GM12878 (cell line): ENCODE data around the gene HSPA12A. TPM values are rescaled to one million over a fixed set of nuclear protein-coding genes. Genes with fewer than 3 reads are reported as not detected.

Experiments used
- ATAC-seq: fragments of 200-7000 bp; cut with Tn5 transposase; 3 replicates; pipeline ENCODE4 v1.9.1; 2020; ENCODE audit warnings: mild to moderate bottlenecking, moderate library complexity
- BruUV-seq: library from RNA; stranded (reverse); fragments of 400-500 nt; replicated peaks from 2 replicates; lab custom pipeline; 2021; lab: Mats Ljungman, UMichigan
- CTCF ChIA-PET: fragments of 300-600 bp; sonication (Branson Sonifier 250); formaldehyde crosslinking; extraction: SDS; loops from one replicate; lab custom pipeline; 2021; ENCODE audit warnings: inconsistent platforms; lab: Yijun Ruan, JAX
- POLR2A ChIA-PET: fragments of 350-600 bp; formaldehyde crosslinking; extraction: SDS; loops from one replicate; lab custom pipeline; 2021; ENCODE audit warnings: inconsistent platforms; lab: Charles Lee
- RAD21 ChIA-PET: fragments of 300-600 bp; sonication (Branson Sonifier 250); formaldehyde crosslinking; loops from one replicate; lab custom pipeline; 2023; ENCODE audit warnings: antibody characterized with exemption; ENCODE audit not compliant: unreplicated experiment; lab: Charles Lee
- SMC1A ChIA-PET: fragments of 300-600 bp; sonication (Branson Sonifier 250); formaldehyde crosslinking; loops from one replicate; lab custom pipeline; 2023; ENCODE audit not compliant: unreplicated experiment, uncharacterized antibody; lab: Charles Lee
- DNase-seq: peaks from one replicate; pipeline ENCODE4 v3.0.0-alpha.2; 2011; ENCODE audit warnings: low read depth, low spot score
- FAIRE-seq: peaks from 3 replicates; lab custom pipeline; 2011; peaks lifted over from hg19 to GRCh38; lab: Jason Lieb, UNC
- H2AFZ ChIP-seq: 2 replicates; pipeline ENCODE4 v1.6.0; 2011; ENCODE audit warnings: low read depth, low read length, control low read depth; ENCODE audit not compliant: control insufficient read depth
- H3K27ac ChIP-seq: 2 replicates; pipeline ENCODE4 v1.5.1; 2011; ENCODE audit warnings: control low read depth; ENCODE audit not compliant: control insufficient read depth, insufficient read depth
- H3K27me3 ChIP-seq, 2 experiments: replicated peaks in 1 of 2; 2 replicates each; pipeline versions ENCODE4 v1.6.0 to v1.6.1; 2011; ENCODE audit warnings: low read length in 1 of 2; ENCODE audit not compliant: control insufficient read depth in 2 of 2, insufficient read depth in 2 of 2
- H3K36me3 ChIP-seq, 2 experiments: 2 replicates each; pipeline ENCODE4 v1.5.1; 2011; ENCODE audit warnings: low read length in 1 of 2; ENCODE audit not compliant: control insufficient read depth in 2 of 2, insufficient read depth in 2 of 2
- H3K4me1 ChIP-seq: 2 replicates; pipeline ENCODE4 v1.6.1; 2011; ENCODE audit warnings: mild to moderate bottlenecking, low read length, moderate library complexity, mixed read lengths; ENCODE audit not compliant: control insufficient read depth, insufficient read depth
- H3K4me2 ChIP-seq: 2 replicates; pipeline ENCODE4 v1.6.0; 2011; ENCODE audit warnings: control low read depth; ENCODE audit not compliant: control insufficient read depth, insufficient read depth
- H3K4me3 ChIP-seq: fragments of 200-600 bp; sonication (generic); 2 replicates; pipeline ENCODE4 v1.5.1; 2016
- H3K79me2 ChIP-seq: 2 replicates; pipeline ENCODE4 v1.6.0; 2011; ENCODE audit warnings: low read length; ENCODE audit not compliant: control insufficient read depth, insufficient read depth
- H3K9ac ChIP-seq: 2 replicates; pipeline ENCODE4 v1.8.0; 2011; ENCODE audit warnings: low read length, control low read depth, mixed read lengths; ENCODE audit not compliant: control insufficient read depth, insufficient read depth
- H3K9me3 ChIP-seq: replicated peaks from 3 replicates; pipeline ENCODE4 v1.5.1; 2011; ENCODE audit warnings: mild to moderate bottlenecking, low read length; ENCODE audit not compliant: control insufficient read depth, insufficient read depth
- H4K20me1 ChIP-seq: 2 replicates; pipeline ENCODE4 v1.6.0; 2011; ENCODE audit not compliant: control insufficient read depth, insufficient read depth
- DPF2 ChIP-seq: fragments of 450-650 bp; IDR thresholded peaks from 2 replicates; pipeline ENCODE4 v1.6.1; 2017; ENCODE audit warnings: mild to moderate bottlenecking
- E2F8 ChIP-seq: fragments of 450-650 bp; IDR thresholded peaks from 2 replicates; pipeline ENCODE4 v1.6.1; 2018; ENCODE audit warnings: mild to moderate bottlenecking, low read depth, moderate library complexity; ENCODE audit not compliant: partially characterized antibody
- ESRRA ChIP-seq: IDR thresholded peaks from 2 replicates; pipeline ENCODE4 v1.6.1; 2012; ENCODE audit warnings: mild to moderate bottlenecking, low read length, improper control_type of control experiment
- FOXM1 ChIP-seq: IDR thresholded peaks from 2 replicates; pipeline ENCODE4 v1.6.1; 2012; ENCODE audit warnings: low read depth, mild to moderate bottlenecking, inconsistent platforms, low read length, moderate library complexity
- GATAD2B ChIP-seq: fragments of 450-650 bp; conservative IDR thresholded peaks from 2 replicates; pipeline ENCODE4 v1.6.1; 2017; ENCODE audit warnings: low read depth, mild to moderate bottlenecking, moderate library complexity
- LARP7 ChIP-seq: fragments of 450-650 bp; IDR thresholded peaks from 2 replicates; pipeline ENCODE4 v1.6.1; 2017; ENCODE audit warnings: mild to moderate bottlenecking
- SMARCA5 ChIP-seq: fragments of 450-650 bp; IDR thresholded peaks from 2 replicates; pipeline ENCODE4 v1.6.1; 2017; ENCODE audit warnings: mild to moderate bottlenecking
- TCF7 ChIP-seq: IDR thresholded peaks from 2 replicates; pipeline ENCODE4 v1.6.1; 2014; ENCODE audit warnings: antibody characterized with exemption, borderline replicate concordance
- WGBS: methylation state at CpG from one replicate; pipeline ENCODE4 v1.1.6; 2016; ENCODE audit warnings: low lambda C conversion rate; ENCODE audit not compliant: insufficient replicate concordance, insufficient coverage; ENCODE audit errors: missing lambda C conversion rate; 5-methylcytosine and 5-hydroxymethylcytosine counted together
- in situ Hi-C: fragments of 300-500 bp; cut with MboI; formaldehyde crosslinking; loops from 9 replicates; pipeline ENCODE4 v1.14.3; 2018; ENCODE audit warnings: mixed read lengths
- intact Hi-C: fragments of 100-400 bp; cut with micrococcal nuclease; formaldehyde crosslinking; loops from one replicate; pipeline ENCODE4 v1.14.2; 2022; ENCODE audit not compliant: unreplicated experiment
- polyA plus RNA-seq, 11 experiments: library from polyadenylated mRNA; depleted of rRNA in 4 of 11; unstranded in 6 of 11; stranded (reverse) in 5 of 11; fragments of >200 nt; fragmentation: Nextera tagmentation in 4 of 11; fragmentation: Illumina TruSeq in 1 of 11; extraction: Ambion mirVana in 4 of 11; extraction: Trizol in 1 of 11; gene quantifications; 1 replicate in 1 of 11; 2 replicates in 10 of 11; pipeline versions ENCODE4 v1.2.1 to v1.2.3, GENCODE V29; 2011 to 2016; ENCODE audit warnings: inconsistent platforms in 2 of 11, missing spikeins in 2 of 11, low read depth in 1 of 11
- total RNA-seq, 4 experiments: library from RNA; depleted of rRNA in 3 of 4; stranded (reverse); fragments of >200 nt in 3 of 4; fragmentation: Illumina TruSeq in 1 of 4; extraction: Trizol in 1 of 4; gene quantifications; 2 replicates each; pipeline versions ENCODE4 v1.2.1 to v1.2.3, GENCODE V29; 2013 to 2021
- TF ChIP-seq, protein P1 (sequence below): IDR thresholded peaks from 2 replicates; pipeline ENCODE4 v1.6.1; 2012; ENCODE audit warnings: low read depth, low read length, improper control_type of control experiment

HSPA12A gene
- total and polyA plus RNA-seq, 10 of the 15 experiments (the other 5 are each of a cell fraction or from before 2014, with no cell fraction given): 0.90 to 20.2 (median 2.8) TPM

GRCh38 chr10:116744885-116745284 lies 2.5 kb upstream of the HSPA12A start:
- DNase-seq (no peak), FAIRE-seq (no peak), ATAC-seq (no peak)
- in situ Hi-C loops (no loop called here), intact Hi-C loops (no loop called here)
- H3K36me3 ChIP-seq: no peaks in the 10 kb centered on the region
- peaks cover 2 to 4% of the 10 kb centered on the region in 2 experiments for H3K27me3 ChIP-seq
- ChIA-PET SMC1A (no interaction called here), POLR2A (no interaction called here), CTCF (no interaction called here), RAD21 (no interaction called here)
- TF ChIP-seq SMARCA5: no peak
- TF ChIP-seq DPF2: no peak
- no peak for TF ChIP-seq ESRRA
- TF ChIP-seq LARP7: no peak
- TF ChIP-seq, protein P1, sequence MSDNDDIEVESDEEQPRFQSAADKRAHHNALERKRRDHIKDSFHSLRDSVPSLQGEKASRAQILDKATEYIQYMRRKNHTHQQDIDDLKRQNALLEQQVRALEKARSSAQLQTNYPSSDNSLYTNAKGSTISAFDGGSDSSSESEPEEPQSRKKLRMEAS: no peak
- no peak for TF ChIP-seq FOXM1
- TF ChIP-seq TCF7: no peak
- no peak for TF ChIP-seq GATAD2B
- no peak for TF ChIP-seq E2F8
- H2AFZ ChIP-seq: no peak overlapping the region
- H3K27ac ChIP-seq: no peak overlapping the region
- H3K79me2 ChIP-seq: no peaks in the 10 kb centered on the region
- H3K4me1 ChIP-seq: no peaks in the 10 kb centered on the region
- BruUV-seq: no TSS peak
- no peaks in the 10 kb centered on the region for H3K9me3 ChIP-seq
- H4K20me1 ChIP-seq: no peaks in the 10 kb centered on the region
- WGBS: 25% methylated on average over 6 of the region's 6 CpGs
- H3K4me2 ChIP-seq: no peak overlapping the region
- H3K9ac ChIP-seq: no peak overlapping the region
- no peak overlapping the region for H3K4me3 ChIP-seq
